ENCODE results near the gene AJUBA.

DNA sequence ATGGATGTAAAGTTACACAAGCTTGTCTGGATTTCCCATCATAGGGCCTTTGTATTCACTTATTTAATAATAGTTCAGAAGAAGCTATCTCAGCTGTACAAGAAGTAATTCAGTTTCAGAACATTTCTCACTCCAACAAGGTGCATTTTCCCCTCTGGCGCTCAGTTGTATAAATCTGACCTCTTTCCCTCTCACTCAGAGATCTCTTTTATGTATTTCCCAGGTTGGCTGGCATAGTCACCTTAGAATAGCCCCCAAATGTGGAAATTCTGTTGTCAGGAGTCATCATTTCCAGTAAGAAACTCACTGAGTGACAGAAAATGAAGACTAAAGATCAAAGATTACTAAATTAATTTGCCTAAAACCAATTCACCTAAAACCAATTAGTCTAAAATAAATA, 11.2 kb downstream of the AJUBA start:
- TF ChIP-seq, protein P1, sequence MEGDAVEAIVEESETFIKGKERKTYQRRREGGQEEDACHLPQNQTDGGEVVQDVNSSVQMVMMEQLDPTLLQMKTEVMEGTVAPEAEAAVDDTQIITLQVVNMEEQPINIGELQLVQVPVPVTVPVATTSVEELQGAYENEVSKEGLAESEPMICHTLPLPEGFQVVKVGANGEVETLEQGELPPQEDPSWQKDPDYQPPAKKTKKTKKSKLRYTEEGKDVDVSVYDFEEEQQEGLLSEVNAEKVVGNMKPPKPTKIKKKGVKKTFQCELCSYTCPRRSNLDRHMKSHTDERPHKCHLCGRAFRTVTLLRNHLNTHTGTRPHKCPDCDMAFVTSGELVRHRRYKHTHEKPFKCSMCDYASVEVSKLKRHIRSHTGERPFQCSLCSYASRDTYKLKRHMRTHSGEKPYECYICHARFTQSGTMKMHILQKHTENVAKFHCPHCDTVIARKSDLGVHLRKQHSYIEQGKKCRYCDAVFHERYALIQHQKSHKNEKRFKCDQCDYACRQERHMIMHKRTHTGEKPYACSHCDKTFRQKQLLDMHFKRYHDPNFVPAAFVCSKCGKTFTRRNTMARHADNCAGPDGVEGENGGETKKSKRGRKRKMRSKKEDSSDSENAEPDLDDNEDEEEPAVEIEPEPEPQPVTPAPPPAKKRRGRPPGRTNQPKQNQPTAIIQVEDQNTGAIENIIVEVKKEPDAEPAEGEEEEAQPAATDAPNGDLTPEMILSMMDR (IDR thresholded peaks at IDR 0.05; ENCODE audit: borderline replicate concordance, extremely low read depth, low read length, poor library complexity, severe bottlenecking), result no peak
- TF ChIP-seq EZH2 (IDR thresholded peaks at IDR 0.05; ENCODE audit: borderline replicate concordance, low read depth, low read length, severe bottlenecking), result no peak
